SH-SY5Y (cell line): ENCODE measurements around the gene MSL1.

Experiments
- GATA2 ChIP-seq: IDR thresholded peaks from 2 replicates; pipeline ENCODE4 v1.6.1; 2011; ENCODE audit warnings: mild to moderate bottlenecking, low read depth, low read length
- GATA3 ChIP-seq: IDR thresholded peaks from 2 replicates; pipeline ENCODE4 v1.6.1; 2011; ENCODE audit warnings: low read depth, mild to moderate bottlenecking, low read length, moderate library complexity

DNA sequence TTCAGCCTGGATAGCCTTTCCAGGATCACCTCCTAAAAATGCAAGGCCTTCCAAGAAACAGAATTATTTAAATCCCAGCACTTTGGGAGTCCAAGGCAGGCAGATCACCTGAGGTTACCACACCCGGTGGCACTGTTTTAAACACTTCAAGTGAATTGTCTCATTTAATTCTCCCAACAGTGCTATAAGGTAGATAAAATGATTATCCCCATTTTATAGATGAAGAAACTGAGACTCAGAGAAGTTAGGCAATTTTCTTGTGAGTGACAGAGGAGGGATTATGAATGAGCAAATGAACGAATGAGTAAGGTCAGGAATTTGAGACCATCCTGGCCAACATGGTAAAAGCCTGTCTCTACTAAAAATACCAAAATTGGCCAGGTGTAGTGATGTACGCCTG lies 42.2 kb upstream of the MSL1 start:
- TF ChIP-seq GATA3, result no peak
- no peak for TF ChIP-seq GATA2
